GM12878 (cell line): ENCODE measurements around the gene CCND2. TPM values are rescaled to one million over a fixed set of nuclear protein-coding genes. Genes with fewer than 3 reads are reported as not detected.
A peak's percentile ranks its signal among the peaks of the same experiment; 100 is the strongest.

Experiments
- ATAC-seq: fragments of 200-7000 bp; cut with Tn5 transposase; 3 replicates; pipeline ENCODE4 v1.9.1; 2020; ENCODE audit warnings: mild to moderate bottlenecking, moderate library complexity
- BruUV-seq: library from RNA; stranded (reverse); fragments of 400-500 nt; replicated peaks from 2 replicates; lab custom pipeline; 2021; lab: Mats Ljungman, UMichigan
- CTCF ChIA-PET: fragments of 300-600 bp; sonication (Branson Sonifier 250); formaldehyde crosslinking; extraction: SDS; loops from one replicate; lab custom pipeline; 2021; ENCODE audit warnings: inconsistent platforms; lab: Yijun Ruan, JAX
- POLR2A ChIA-PET: fragments of 350-600 bp; formaldehyde crosslinking; extraction: SDS; loops from one replicate; lab custom pipeline; 2021; ENCODE audit warnings: inconsistent platforms; lab: Charles Lee
- RAD21 ChIA-PET: fragments of 300-600 bp; sonication (Branson Sonifier 250); formaldehyde crosslinking; loops from one replicate; lab custom pipeline; 2023; ENCODE audit warnings: antibody characterized with exemption; ENCODE audit not compliant: unreplicated experiment; lab: Charles Lee
- SMC1A ChIA-PET: fragments of 300-600 bp; sonication (Branson Sonifier 250); formaldehyde crosslinking; loops from one replicate; lab custom pipeline; 2023; ENCODE audit not compliant: unreplicated experiment, uncharacterized antibody; lab: Charles Lee
- DNase-seq: peaks from one replicate; pipeline ENCODE4 v3.0.0-alpha.2; 2011; ENCODE audit warnings: low read depth, low spot score
- FAIRE-seq: peaks from 3 replicates; lab custom pipeline; 2011; peaks lifted over from hg19 to GRCh38; lab: Jason Lieb, UNC
- H2AFZ ChIP-seq: 2 replicates; pipeline ENCODE4 v1.6.0; 2011; ENCODE audit warnings: low read depth, low read length, control low read depth; ENCODE audit not compliant: control insufficient read depth
- H3K27ac ChIP-seq: 2 replicates; pipeline ENCODE4 v1.5.1; 2011; ENCODE audit warnings: control low read depth; ENCODE audit not compliant: control insufficient read depth, insufficient read depth
- H3K27me3 ChIP-seq, 2 experiments: replicated peaks in 1 of 2; 2 replicates each; pipeline versions ENCODE4 v1.6.0 to v1.6.1; 2011; ENCODE audit warnings: low read length in 1 of 2; ENCODE audit not compliant: control insufficient read depth in 2 of 2, insufficient read depth in 2 of 2
- H3K36me3 ChIP-seq, 2 experiments: 2 replicates each; pipeline ENCODE4 v1.5.1; 2011; ENCODE audit warnings: low read length in 1 of 2; ENCODE audit not compliant: control insufficient read depth in 2 of 2, insufficient read depth in 2 of 2
- H3K4me1 ChIP-seq: 2 replicates; pipeline ENCODE4 v1.6.1; 2011; ENCODE audit warnings: mild to moderate bottlenecking, low read length, moderate library complexity, mixed read lengths; ENCODE audit not compliant: control insufficient read depth, insufficient read depth
- H3K4me2 ChIP-seq: 2 replicates; pipeline ENCODE4 v1.6.0; 2011; ENCODE audit warnings: control low read depth; ENCODE audit not compliant: control insufficient read depth, insufficient read depth
- H3K4me3 ChIP-seq: fragments of 200-600 bp; sonication (generic); 2 replicates; pipeline ENCODE4 v1.5.1; 2016
- H3K79me2 ChIP-seq: 2 replicates; pipeline ENCODE4 v1.6.0; 2011; ENCODE audit warnings: low read length; ENCODE audit not compliant: control insufficient read depth, insufficient read depth
- H3K9ac ChIP-seq: 2 replicates; pipeline ENCODE4 v1.8.0; 2011; ENCODE audit warnings: low read length, control low read depth, mixed read lengths; ENCODE audit not compliant: control insufficient read depth, insufficient read depth
- H3K9me3 ChIP-seq: replicated peaks from 3 replicates; pipeline ENCODE4 v1.5.1; 2011; ENCODE audit warnings: mild to moderate bottlenecking, low read length; ENCODE audit not compliant: control insufficient read depth, insufficient read depth
- H4K20me1 ChIP-seq: 2 replicates; pipeline ENCODE4 v1.6.0; 2011; ENCODE audit not compliant: control insufficient read depth, insufficient read depth
- BACH1 ChIP-seq: fragments of 450-650 bp; IDR thresholded peaks from 2 replicates; pipeline ENCODE4 v1.6.1; 2017; ENCODE audit warnings: mild to moderate bottlenecking, borderline replicate concordance
- CHD2 ChIP-seq: IDR thresholded peaks from 2 replicates; pipeline ENCODE4 v1.6.1; 2011; ENCODE audit warnings: low read depth, low read length, improper control_type of control experiment, borderline replicate concordance
- LARP7 ChIP-seq: fragments of 450-650 bp; IDR thresholded peaks from 2 replicates; pipeline ENCODE4 v1.6.1; 2017; ENCODE audit warnings: mild to moderate bottlenecking
- NFYA ChIP-seq: IDR thresholded peaks from 2 replicates; pipeline ENCODE4 v1.6.1; 2011; ENCODE audit warnings: low read depth, mild to moderate bottlenecking, low read length, improper control_type of control experiment, borderline replicate concordance
- PML ChIP-seq: IDR thresholded peaks from 2 replicates; pipeline ENCODE4 v1.6.1; 2012; ENCODE audit warnings: low read length, inconsistent platforms
- POLR2AphosphoS5 ChIP-seq: IDR thresholded peaks from 2 replicates; pipeline ENCODE4 v1.6.1; 2011; ENCODE audit warnings: mild to moderate bottlenecking, low read length, inconsistent platforms
- RUNX3 ChIP-seq: IDR thresholded peaks from 2 replicates; pipeline ENCODE4 v1.6.1; 2012; ENCODE audit warnings: low read length, inconsistent platforms
- TARDBP ChIP-seq: IDR thresholded peaks from 2 replicates; pipeline ENCODE4 v1.6.1; 2016; ENCODE audit warnings: borderline replicate concordance
- WGBS: methylation state at CpG from one replicate; pipeline ENCODE4 v1.1.6; 2016; ENCODE audit warnings: low lambda C conversion rate; ENCODE audit not compliant: insufficient replicate concordance, insufficient coverage; ENCODE audit errors: missing lambda C conversion rate; 5-methylcytosine and 5-hydroxymethylcytosine counted together
- in situ Hi-C: fragments of 300-500 bp; cut with MboI; formaldehyde crosslinking; loops from 9 replicates; pipeline ENCODE4 v1.14.3; 2018; ENCODE audit warnings: mixed read lengths
- intact Hi-C: fragments of 100-400 bp; cut with micrococcal nuclease; formaldehyde crosslinking; loops from one replicate; pipeline ENCODE4 v1.14.2; 2022; ENCODE audit not compliant: unreplicated experiment
- polyA plus RNA-seq, 11 experiments: library from polyadenylated mRNA; depleted of rRNA in 4 of 11; unstranded in 6 of 11; stranded (reverse) in 5 of 11; fragments of >200 nt; fragmentation: Nextera tagmentation in 4 of 11; fragmentation: Illumina TruSeq in 1 of 11; extraction: Ambion mirVana in 4 of 11; extraction: Trizol in 1 of 11; gene quantifications; 1 replicate in 1 of 11; 2 replicates in 10 of 11; pipeline versions ENCODE4 v1.2.1 to v1.2.3, GENCODE V29; 2011 to 2016; ENCODE audit warnings: inconsistent platforms in 2 of 11, missing spikeins in 2 of 11, low read depth in 1 of 11
- total RNA-seq, 4 experiments: library from RNA; depleted of rRNA in 3 of 4; stranded (reverse); fragments of >200 nt in 3 of 4; fragmentation: Illumina TruSeq in 1 of 4; extraction: Trizol in 1 of 4; gene quantifications; 2 replicates each; pipeline versions ENCODE4 v1.2.1 to v1.2.3, GENCODE V29; 2013 to 2021
- TF ChIP-seq, protein P1 (sequence below): IDR thresholded peaks from 2 replicates; pipeline ENCODE4 v1.6.1; 2012; ENCODE audit warnings: improper control_type of control experiment, low read depth, low read length; ENCODE audit not compliant: insufficient replicate concordance

Gene CCND2
- total and polyA plus RNA-seq, 10 of the 15 experiments (the other 5 are each of a cell fraction or from before 2014, with no cell fraction given): 30.1 to 263 (median 152) TPM

DNA sequence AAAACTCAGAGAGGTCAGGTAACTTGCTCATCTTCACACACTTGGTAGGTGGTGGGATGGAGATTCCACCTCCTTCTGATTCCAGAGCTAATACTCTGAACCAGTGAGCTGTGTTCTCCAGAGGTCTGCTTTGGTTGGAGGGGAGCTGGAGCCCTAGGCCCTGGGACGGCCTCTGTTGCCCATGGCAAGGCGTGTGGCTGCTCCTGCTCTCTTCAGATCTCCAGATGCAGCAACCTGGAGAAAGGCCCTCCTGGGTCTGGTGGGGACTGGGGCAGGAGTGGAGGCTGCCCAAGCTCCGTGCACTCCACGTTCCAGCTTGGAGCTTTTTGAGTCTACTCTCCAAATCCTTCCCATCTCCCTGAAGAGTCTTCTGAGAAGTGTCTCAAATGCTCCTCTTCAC, 10.7 kb downstream of the CCND2 start:
- peaks cover 21% of the 10 kb centered on the region for H3K4me1 ChIP-seq
- POLR2A ChIA-PET: interaction anchor here (0.6 kb wide), 1 partner anchor 30 kb away, joined by 9 read pairs; no protein-coding TSS in a partner anchor
- H3K4me2 ChIP-seq: no peak overlapping the region
- H2AFZ ChIP-seq: no peak overlapping the region
- no peak for FAIRE-seq
- H3K36me3 ChIP-seq: peaks cover 68 to 75% of the 10 kb centered on the region in 2 experiments
- CTCF ChIA-PET: interaction anchor here (3.6 kb wide), 1 partner anchor 399 kb away, joined by 13 read pairs; no protein-coding TSS in a partner anchor
- H3K27me3 ChIP-seq: no peaks in the 10 kb centered on the region
- SMC1A ChIA-PET: interaction anchor here (1.1 kb wide), 1 partner anchor 177 kb away, joined by 3 read pairs; no protein-coding TSS in a partner anchor
- DNase-seq: no peak
- 98% methylated on average over 4 of the region's 4 CpGs for WGBS
- no TSS peak for BruUV-seq
- no peak for ATAC-seq
- peaks cover 27% of the 10 kb centered on the region for H4K20me1 ChIP-seq
- RAD21 ChIA-PET: no interaction called here
- no peaks in the 10 kb centered on the region for H3K9me3 ChIP-seq
- H3K79me2 ChIP-seq: peaks cover 85% of the 10 kb centered on the region
- H3K27ac ChIP-seq: no peak overlapping the region
- TF ChIP-seq TARDBP (no peak), LARP7 (no peak), NFYA (no peak), POLR2AphosphoS5 (peak; percentile 49), PML (no peak)
- H3K4me3 ChIP-seq: no peak overlapping the region
- in situ Hi-C loops (no loop called here), intact Hi-C loops (no loop called here)
- H3K9ac ChIP-seq: no peak overlapping the region

DNA sequence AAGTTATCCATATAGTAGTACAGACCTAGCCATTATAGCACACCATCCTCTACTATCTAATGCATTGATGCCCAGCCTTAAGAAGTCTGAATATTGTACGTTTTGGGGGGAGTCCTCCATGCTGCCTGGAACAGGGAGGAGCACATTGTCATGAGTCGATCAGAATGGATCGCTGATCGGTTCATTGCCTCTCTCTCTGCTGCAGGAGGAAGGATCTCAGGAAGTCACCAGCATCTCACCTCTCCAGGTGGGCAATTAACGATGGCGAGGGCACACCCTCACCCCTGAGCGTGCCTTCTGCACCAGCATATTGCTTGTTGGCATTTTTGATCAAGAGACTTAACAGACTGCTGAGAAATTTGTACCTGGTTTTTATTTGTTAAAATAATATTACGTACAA, 11.5 kb downstream of the CCND2 start:
- RAD21 ChIA-PET: no interaction called here
- Histone ChIP-seq H3K36me3 (peaks cover 71 to 73% of the 10 kb centered on the region in 2 experiments), H3K9ac (no peak overlapping the region), H3K9me3 (no peaks in the 10 kb centered on the region), H3K27me3 (no peaks in the 10 kb centered on the region), H3K27ac (no peak overlapping the region), H3K79me2 (peaks cover 80% of the 10 kb centered on the region), H3K4me3 (no peak overlapping the region), H3K4me1 (peaks cover 21% of the 10 kb centered on the region), H2AFZ (no peak overlapping the region), H4K20me1 (peaks cover 21% of the 10 kb centered on the region), H3K4me2 (no peak overlapping the region)
- FAIRE-seq (no peak), ATAC-seq (no peak), DNase-seq (no peak)
- POLR2A ChIA-PET: interaction anchor here (1.1 kb wide), 1 partner anchor 23 kb away, joined by 3 read pairs; no protein-coding TSS in a partner anchor
- in situ Hi-C loops: no loop called here
- CTCF ChIA-PET: interaction anchor here (3.6 kb wide), 1 partner anchor 400 kb away, joined by 13 read pairs; no protein-coding TSS in a partner anchor
- no TSS peak for BruUV-seq
- intact Hi-C loops: no loop called here
- WGBS: 89% methylated on average over 8 of the region's 8 CpGs
- SMC1A ChIA-PET: no interaction called here
- TF ChIP-seq, protein P1, sequence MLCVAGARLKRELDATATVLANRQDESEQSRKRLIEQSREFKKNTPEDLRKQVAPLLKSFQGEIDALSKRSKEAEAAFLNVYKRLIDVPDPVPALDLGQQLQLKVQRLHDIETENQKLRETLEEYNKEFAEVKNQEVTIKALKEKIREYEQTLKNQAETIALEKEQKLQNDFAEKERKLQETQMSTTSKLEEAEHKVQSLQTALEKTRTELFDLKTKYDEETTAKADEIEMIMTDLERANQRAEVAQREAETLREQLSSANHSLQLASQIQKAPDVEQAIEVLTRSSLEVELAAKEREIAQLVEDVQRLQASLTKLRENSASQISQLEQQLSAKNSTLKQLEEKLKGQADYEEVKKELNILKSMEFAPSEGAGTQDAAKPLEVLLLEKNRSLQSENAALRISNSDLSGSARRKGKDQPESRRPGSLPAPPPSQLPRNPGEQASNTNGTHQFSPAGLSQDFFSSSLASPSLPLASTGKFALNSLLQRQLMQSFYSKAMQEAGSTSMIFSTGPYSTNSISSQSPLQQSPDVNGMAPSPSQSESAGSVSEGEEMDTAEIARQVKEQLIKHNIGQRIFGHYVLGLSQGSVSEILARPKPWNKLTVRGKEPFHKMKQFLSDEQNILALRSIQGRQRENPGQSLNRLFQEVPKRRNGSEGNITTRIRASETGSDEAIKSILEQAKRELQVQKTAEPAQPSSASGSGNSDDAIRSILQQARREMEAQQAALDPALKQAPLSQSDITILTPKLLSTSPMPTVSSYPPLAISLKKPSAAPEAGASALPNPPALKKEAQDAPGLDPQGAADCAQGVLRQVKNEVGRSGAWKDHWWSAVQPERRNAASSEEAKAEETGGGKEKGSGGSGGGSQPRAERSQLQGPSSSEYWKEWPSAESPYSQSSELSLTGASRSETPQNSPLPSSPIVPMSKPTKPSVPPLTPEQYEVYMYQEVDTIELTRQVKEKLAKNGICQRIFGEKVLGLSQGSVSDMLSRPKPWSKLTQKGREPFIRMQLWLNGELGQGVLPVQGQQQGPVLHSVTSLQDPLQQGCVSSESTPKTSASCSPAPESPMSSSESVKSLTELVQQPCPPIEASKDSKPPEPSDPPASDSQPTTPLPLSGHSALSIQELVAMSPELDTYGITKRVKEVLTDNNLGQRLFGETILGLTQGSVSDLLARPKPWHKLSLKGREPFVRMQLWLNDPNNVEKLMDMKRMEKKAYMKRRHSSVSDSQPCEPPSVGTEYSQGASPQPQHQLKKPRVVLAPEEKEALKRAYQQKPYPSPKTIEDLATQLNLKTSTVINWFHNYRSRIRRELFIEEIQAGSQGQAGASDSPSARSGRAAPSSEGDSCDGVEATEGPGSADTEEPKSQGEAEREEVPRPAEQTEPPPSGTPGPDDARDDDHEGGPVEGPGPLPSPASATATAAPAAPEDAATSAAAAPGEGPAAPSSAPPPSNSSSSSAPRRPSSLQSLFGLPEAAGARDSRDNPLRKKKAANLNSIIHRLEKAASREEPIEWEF: no peak
- TF ChIP-seq RUNX3 (no peak), BACH1 (no peak), CHD2 (no peak)
